Hematopoietic multipotent progenitor cell treated with erythropoietin and hydrocortisone succinate and interleukin-3 and kit ligand, for 8 days (in vitro differentiated cells): Measurements from ENCODE around the gene INTU.

Experiments
- DNase-seq: peaks from one replicate; pipeline ENCODE4 v3.0.0-alpha.2; 2015

The INTU gene

GRCh38 chr4:127759228-127759820 is 126.6 kb downstream of the INTU start:
- no peak for DNase-seq

DNA sequence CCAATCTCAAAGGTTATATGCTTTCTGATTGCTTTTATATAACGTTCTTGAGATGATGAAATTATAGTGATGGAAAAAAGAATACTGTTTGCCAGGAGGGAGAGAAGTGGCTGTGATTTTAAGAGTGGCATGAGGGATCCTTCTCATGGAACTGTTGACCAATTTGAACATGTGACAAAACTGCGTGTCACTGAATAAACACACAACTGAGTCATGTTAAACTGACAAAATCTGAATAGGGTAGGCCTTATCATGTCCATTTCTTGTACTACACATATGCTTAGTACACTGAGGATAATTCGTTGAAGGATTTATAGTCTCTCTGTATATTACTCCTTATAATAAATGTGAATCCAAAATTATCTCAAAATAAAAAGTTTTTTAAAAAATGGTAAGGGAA is 127.1 kb downstream of the INTU start:
- no peak for DNase-seq

DNA sequence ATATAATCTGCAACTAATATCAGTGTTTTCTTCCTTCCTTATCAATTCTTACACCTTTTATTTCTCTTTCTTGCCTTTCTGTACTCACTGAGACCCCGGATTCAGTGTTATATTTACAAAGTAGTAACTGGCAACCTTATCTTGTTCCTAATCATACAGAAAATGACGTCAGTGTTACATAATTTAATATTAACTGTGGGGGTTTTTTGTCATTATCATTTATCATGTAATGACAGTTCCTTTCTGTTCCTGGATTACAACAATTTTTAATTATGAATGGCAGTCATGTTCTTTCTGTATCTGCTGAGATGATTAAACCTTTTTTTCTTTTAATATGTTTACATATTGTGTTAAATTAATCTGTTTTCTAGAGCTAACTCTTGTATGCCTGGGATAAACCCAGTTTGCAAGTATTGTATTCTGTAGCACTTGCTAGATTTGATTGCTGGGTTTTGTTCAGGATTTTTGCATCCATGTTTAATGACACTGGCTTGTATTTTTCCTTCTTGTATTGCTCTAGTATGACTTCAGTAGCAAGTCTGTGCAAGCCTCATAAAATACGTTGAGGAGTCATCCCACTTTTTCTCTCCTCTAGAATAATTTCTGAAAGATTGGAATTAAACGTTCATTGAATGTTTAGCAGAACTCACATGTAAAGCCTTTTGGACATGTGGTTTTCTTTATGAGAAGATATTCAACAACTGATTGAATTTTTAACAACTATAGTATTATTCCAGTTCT is 138.9 kb downstream of the INTU start:
- no peak for DNase-seq

DNA sequence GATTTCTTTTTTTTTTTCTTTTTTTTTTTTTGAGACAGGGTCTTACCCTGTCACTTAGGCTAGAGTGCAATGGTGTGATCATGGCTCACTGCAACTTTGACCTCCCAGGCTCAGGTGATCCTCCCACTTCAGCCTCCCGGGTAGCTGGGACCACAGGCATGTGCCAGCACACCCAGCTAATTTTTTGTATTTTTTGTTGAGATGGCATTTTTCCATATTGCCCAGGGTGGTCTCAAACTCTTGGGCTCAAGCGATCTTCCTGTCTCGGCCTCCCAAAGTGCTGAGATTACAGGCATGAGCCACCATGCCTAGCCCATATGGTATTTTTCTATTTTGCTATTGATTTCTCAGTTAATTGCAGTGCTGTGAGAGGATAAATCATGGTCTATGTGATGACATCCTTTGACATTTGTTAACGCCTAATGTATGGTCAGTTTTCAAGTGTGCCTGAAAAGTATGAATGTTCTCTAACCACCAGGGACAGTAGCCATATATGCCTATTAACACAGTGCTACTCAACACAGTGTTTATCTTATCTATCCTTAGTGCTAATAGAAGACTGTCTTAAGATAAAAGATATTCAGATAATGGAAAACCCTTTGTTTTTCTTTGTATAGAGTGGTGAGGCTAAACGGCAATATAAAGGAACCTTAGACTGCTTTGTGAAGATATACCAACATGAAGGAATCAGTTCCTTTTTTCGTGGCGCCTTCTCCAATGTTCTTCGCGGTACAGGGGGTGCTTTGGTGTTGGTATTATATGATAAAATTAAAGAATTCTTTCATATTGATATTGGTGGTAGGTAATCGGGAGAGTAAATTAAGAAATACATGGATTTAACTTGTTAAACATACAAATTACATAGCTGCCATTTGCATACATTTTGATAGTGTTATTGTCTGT is 140.3 kb downstream of the INTU start:
- no peak for DNase-seq

DNA sequence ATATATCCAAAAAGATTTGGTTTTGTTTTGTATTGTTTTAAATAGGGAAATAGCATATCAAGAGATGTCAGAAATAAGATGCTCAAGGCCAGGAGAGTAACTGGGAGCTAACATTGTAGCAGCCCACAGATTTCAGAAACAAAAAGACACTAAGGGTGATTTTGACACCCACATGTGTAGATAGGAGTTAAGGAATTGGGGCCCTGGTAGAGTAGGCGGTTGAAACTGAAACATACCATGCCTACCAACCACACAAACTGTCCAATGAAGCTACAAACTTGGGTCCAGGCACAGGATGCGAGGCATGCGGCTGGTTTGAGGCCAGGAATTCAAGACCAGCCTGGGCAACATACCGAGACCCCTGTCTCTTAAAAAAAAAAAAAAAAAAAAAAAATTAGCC is 143.1 kb downstream of the INTU start:
- no peak for DNase-seq
